H1 (cell line): ENCODE data around the gene AHCY. TPM values are rescaled to one million over a fixed set of nuclear protein-coding genes. Genes with fewer than 3 reads are reported as not detected.
A peak's percentile ranks its signal among the peaks of the same experiment; 100 is the strongest.

ENCODE experiments used
- ASH2L ChIP-seq: fragments of 200-600, 300-600 bp; sonication (generic); IDR thresholded peaks from one replicate; pipeline ENCODE4 v1.7.1; 2017; ENCODE audit warnings: low read length
- BACH1 ChIP-seq: IDR thresholded peaks from 2 replicates; pipeline ENCODE4 v1.6.1; 2012; ENCODE audit warnings: low read length, improper control_type of control experiment
- CTBP2 ChIP-seq: IDR thresholded peaks from 2 replicates; pipeline ENCODE4 v1.7.0; 2011; ENCODE audit warnings: borderline replicate concordance, mild to moderate bottlenecking, moderate library complexity, mixed read lengths, low read length; ENCODE audit not compliant: insufficient read depth, insufficient read length
- FOSL1 ChIP-seq: IDR thresholded peaks from 2 replicates; pipeline ENCODE4 v1.6.1; 2011; ENCODE audit warnings: mild to moderate bottlenecking, low read depth, low read length, moderate library complexity; ENCODE audit not compliant: insufficient read depth
- HDAC6 ChIP-seq: IDR thresholded peaks from one replicate; pipeline ENCODE4 v1.7.1; 2012; ENCODE audit warnings: low read depth, mild to moderate bottlenecking, inconsistent platforms, low read length, moderate library complexity
- PHF8 ChIP-seq: fragments of 200-600 bp; sonication (generic); conservative IDR thresholded peaks from 2 replicates; pipeline ENCODE4 v1.7.1; 2012; ENCODE audit warnings: low read depth, mild to moderate bottlenecking, inconsistent platforms, low read length, moderate library complexity
- POLR2A ChIP-seq, 2 experiments: IDR thresholded peaks; 1 replicate in 1 of 2; 2 replicates in 1 of 2; pipeline ENCODE4 v1.6.1; 2011; ENCODE audit warnings: low read depth in 2 of 2, low read length in 2 of 2, mild to moderate bottlenecking in 2 of 2; ENCODE audit errors: control extremely low read depth in 1 of 2
- RBBP5 ChIP-seq: IDR thresholded peaks from 2 replicates; pipeline ENCODE4 v1.7.1; 2012; ENCODE audit warnings: low read depth, mild to moderate bottlenecking, inconsistent platforms, low read length, moderate library complexity, borderline replicate concordance
- RFX5 ChIP-seq: IDR thresholded peaks from 2 replicates; pipeline ENCODE4 v1.6.1; 2011; ENCODE audit warnings: low read depth, low read length, improper control_type of control experiment, borderline replicate concordance
- SIX5 ChIP-seq: IDR thresholded peaks from 2 replicates; pipeline ENCODE4 v1.6.1; 2011; ENCODE audit warnings: mild to moderate bottlenecking, low read depth, low read length
- SP1 ChIP-seq: IDR thresholded peaks from 2 replicates; pipeline ENCODE4 v1.6.1; 2011; ENCODE audit warnings: low read depth, low read length
- TAF7 ChIP-seq: optimal IDR thresholded peaks from 2 replicates; pipeline ENCODE3; 2011; ENCODE audit warnings: low read depth, mild to moderate bottlenecking, inconsistent platforms, low read length, moderate library complexity, borderline replicate concordance
- YY1 ChIP-seq: IDR thresholded peaks from 2 replicates; pipeline ENCODE4 v1.6.1; 2011; ENCODE audit warnings: low read depth, mild to moderate bottlenecking, low read length
- polyA plus RNA-seq, 7 experiments: library from polyadenylated mRNA; depleted of rRNA in 3 of 7; stranded (reverse) in 5 of 7; unstranded in 2 of 7; fragments of >200 nt in 5 of 7; fragments of 200-250 nt in 2 of 7; gene quantifications; 1 replicate in 5 of 7; 2 replicates in 1 of 7; 4 replicates in 1 of 7; pipeline versions ENCODE4 v1.2.1 to v1.2.3, GENCODE V29; 2011 to 2013; ENCODE audit warnings: missing spikeins in 2 of 7, mixed read lengths in 2 of 7
- total RNA-seq: library from RNA; stranded (reverse); fragmentation: NEBNext Ultra II Directional; extraction: Animal tissue kit (Norgen Biotek cat#: 25700); gene quantifications from 2 replicates; pipeline ENCODE4 v1.2.1, GENCODE V29; 2021

AHCY gene
- total and polyA plus RNA-seq, 2 of the 8 experiments (the other 6 are each of a cell fraction or from before 2014, with no cell fraction given), result 404 to 638 TPM

DNA sequence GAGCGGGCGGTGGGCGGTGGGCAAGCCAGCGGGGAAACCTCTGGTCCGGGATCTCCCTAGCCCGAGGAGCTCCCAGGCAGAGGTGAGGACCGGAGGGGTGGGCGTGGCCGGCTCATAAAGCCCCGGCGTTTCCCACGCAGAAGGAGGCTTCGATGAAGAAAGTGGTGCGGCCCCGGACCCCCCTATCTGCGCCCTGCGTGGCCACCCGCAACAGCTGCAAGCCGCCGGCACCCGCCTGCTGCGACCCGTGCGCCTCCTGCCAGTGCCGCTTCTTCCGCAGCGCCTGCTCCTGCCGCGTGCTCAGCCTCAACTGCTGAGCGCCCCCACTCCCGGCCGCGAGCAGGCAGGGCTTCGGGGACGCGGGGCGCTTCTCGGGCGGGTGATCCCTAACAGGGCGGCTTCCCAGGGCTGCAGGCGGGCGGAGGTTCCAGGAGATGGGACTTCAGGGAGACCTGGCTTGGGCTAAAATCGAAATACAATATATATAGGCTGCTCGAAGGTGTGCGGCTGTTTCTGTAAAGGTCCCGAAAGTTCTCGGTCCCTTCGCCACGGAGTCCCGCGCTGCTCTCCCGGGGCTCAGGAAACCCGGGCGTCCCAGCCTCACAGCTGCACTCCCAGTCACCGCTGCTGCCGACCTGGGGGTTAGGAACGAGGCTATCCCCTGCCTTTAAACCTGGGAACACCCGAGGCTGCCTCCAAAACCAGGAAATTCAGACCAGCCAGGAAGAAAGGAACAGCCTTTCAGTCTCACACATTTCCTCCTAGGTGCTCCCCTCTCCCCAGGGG, 34.1 kb downstream of the AHCY start (continued):
- TF ChIP-seq FOSL1, result no peak
- no peak for TF ChIP-seq SIX5
- no peak for TF ChIP-seq TAF7
- no peak for TF ChIP-seq RFX5
- 0 out of 2 replicates have a peak, but pooled peaks have one; percentile 50 for TF ChIP-seq SP1
- TF ChIP-seq CTBP2, result no peak
- TF ChIP-seq RBBP5, result peak; percentile 46; the same call in 1 of the 2 replicates
- no peak for TF ChIP-seq YY1
- no peak for TF ChIP-seq PHF8
- TF ChIP-seq BACH1, result no peak
- TF ChIP-seq HDAC6, result no peak
- no peak for TF ChIP-seq POLR2A (IDR thresholded peaks at IDR 0.05; ENCODE audit: control extremely low read depth in 1 of 2, low read depth in 2 of 2, low read length in 2 of 2)
- no peak for TF ChIP-seq ASH2L
